OCI-LY3 (cell line): ENCODE results near the gene RFPL2.

Experiments
- H2AFZ ChIP-seq: fragments of 200-600, 300-600 bp; shearing (Covaris generic); 2 replicates; pipeline ENCODE4 v1.6.0; 2014; ENCODE audit warnings: antibody characterized with exemption, low read depth, low read length
- H3K27ac ChIP-seq: fragments of 200-600, 300-600 bp; sonication (generic); 2 replicates; pipeline ENCODE4 v1.5.1; 2014; ENCODE audit warnings: mild to moderate bottlenecking, low read length, moderate library complexity, mixed read lengths
- H3K27me3 ChIP-seq: fragments of 200-600, 300-600 bp; sonication (generic); 2 replicates; pipeline ENCODE4 v1.6.1; 2014; ENCODE audit warnings: low read depth, low read length, mixed read lengths
- H3K36me3 ChIP-seq: fragments of 200-600, 300-600 bp; sonication (generic); replicated peaks from 2 replicates; pipeline ENCODE3; 2014; ENCODE audit warnings: low read depth, low read length, mixed read lengths
- H3K4me1 ChIP-seq: fragments of 300-600, 200-600 bp; sonication (generic); 2 replicates; pipeline ENCODE4 v1.6.1; 2014; ENCODE audit warnings: low read length, mixed read lengths
- H3K4me2 ChIP-seq: fragments of 200-600, 300-600 bp; sonication (generic); 2 replicates; pipeline ENCODE4 v1.6.1; 2014; ENCODE audit warnings: low read length, mixed read lengths
- H3K4me3 ChIP-seq: fragments of 300-600, 200-600 bp; sonication (generic); 2 replicates; pipeline ENCODE4 v1.5.1; 2014; ENCODE audit warnings: antibody characterized with exemption, mild to moderate bottlenecking, low read length, moderate library complexity
- H3K79me2 ChIP-seq: fragments of 300-600, 200-600 bp; shearing (Covaris generic); 2 replicates; pipeline ENCODE4 v1.6.1; 2014; ENCODE audit warnings: mild to moderate bottlenecking, low read length, mixed read lengths
- H3K9ac ChIP-seq: fragments of 300-600, 200-600 bp; shearing (Covaris generic); 2 replicates; pipeline ENCODE4 v1.6.0; 2014; ENCODE audit warnings: mild to moderate bottlenecking, low read length, moderate library complexity
- H3K9me3 ChIP-seq: fragments of 200-600, 300-600 bp; shearing (Covaris generic); 2 replicates; pipeline ENCODE4 v1.6.1; 2014; ENCODE audit warnings: low read length, mixed read lengths; ENCODE audit not compliant: insufficient read depth
- H4K20me1 ChIP-seq: fragments of 200-600, 300-600 bp; sonication (generic); 2 replicates; pipeline ENCODE4 v1.6.1; 2016; ENCODE audit warnings: low read length, mixed read lengths; ENCODE audit not compliant: insufficient read depth
- CTCF ChIP-seq: fragments of 200-600, 300-600 bp; sonication (generic); IDR thresholded peaks from 2 replicates; pipeline ENCODE4 v1.5.1; 2014; ENCODE audit warnings: antibody characterized with exemption, low read length, low read depth
- EZH2phosphoT487 ChIP-seq: fragments of 200-600 bp; shearing (Covaris generic); IDR thresholded peaks from 2 replicates; pipeline ENCODE4 v1.6.1; 2018; ENCODE audit warnings: antibody characterized with exemption, mixed run types, low read depth

The RFPL2 gene

DNA sequence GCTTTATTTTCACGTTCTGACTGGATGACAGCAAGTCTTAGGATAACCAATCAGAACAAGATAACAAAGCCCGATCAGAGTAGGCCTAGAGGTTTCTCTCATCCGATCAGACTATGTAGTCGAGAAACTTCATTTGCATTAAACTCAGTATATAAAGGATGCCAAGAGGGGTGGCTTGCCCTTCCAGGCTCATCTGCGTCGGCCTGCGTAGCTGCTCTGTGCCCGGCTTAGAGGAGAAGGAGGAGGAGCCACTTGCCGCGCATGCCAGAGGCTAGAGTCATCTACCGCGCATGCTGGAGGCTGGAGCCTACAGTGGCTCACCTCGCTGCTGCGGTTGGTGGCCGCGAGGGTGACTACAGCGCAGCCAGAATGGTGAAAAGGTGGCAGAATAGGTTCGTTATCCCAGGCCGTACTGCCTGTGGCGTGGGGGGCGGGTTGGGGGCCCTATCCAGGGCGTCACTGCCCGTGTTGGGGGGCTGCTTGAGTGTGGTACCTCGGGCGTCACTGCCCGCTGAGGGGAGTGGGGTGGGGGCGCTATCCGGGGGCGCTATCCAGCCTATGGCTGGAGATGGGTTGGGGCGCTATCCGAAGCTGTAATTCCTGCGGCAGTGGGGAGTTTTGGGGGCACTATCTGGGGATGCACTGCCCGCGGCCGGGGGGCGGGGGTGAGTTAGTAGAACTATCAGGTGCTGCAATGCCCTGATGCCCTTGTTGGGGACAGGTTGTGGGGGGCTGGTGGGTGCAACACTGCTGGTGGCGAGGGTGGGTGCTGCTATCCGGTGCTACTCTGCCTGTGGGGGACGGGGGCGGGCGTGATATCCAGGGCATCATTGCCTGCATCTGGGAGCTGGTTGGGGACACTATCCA is at the start of gene RFPL2:
Gene RFPL2, minus strand, starts transcription at position 218 of the 867 bp plus-strand sequence. CDS start 2,622 bp downstream, outside the sequence.
- H3K27me3 ChIP-seq, result no peaks in the 10 kb centered on the region
- H3K9ac ChIP-seq, result no peak within 1 kb of the TSS
- H2AFZ ChIP-seq, result peak within 1 kb of the TSS; percentile 56; the same call in 1 of the 2 replicates
- H3K4me1 ChIP-seq, result no peaks in the 10 kb centered on the region
- H3K9me3 ChIP-seq, result no peaks in the 10 kb centered on the region
- peak within 1 kb of the TSS; percentile 66 for H3K4me3 ChIP-seq
- TF ChIP-seq CTCF (no peak), EZH2phosphoT487 (no peak)
- no peaks in the 10 kb centered on the region for H4K20me1 ChIP-seq
- H3K79me2 ChIP-seq, result no peaks in the 10 kb centered on the region
- no peak within 1 kb of the TSS for H3K27ac ChIP-seq
- H3K36me3 ChIP-seq, result no peaks in the 10 kb centered on the region
- peak within 1 kb of the TSS; percentile 51 for H3K4me2 ChIP-seq

GRCh38 chr22:32249231-32249630 is 44.4 kb upstream of the RFPL2 start:
- H3K36me3 ChIP-seq, result no peaks in the 10 kb centered on the region
- peaks cover 9% of the 10 kb centered on the region for H3K4me1 ChIP-seq
- no peak overlapping the region for H3K4me3 ChIP-seq
- peaks cover 18% of the 10 kb centered on the region for H3K27me3 ChIP-seq
- no peaks in the 10 kb centered on the region for H4K20me1 ChIP-seq
- H3K27ac ChIP-seq, result no peak overlapping the region
- no peaks in the 10 kb centered on the region for H3K9me3 ChIP-seq
- H2AFZ ChIP-seq, result no peak overlapping the region
- no peaks in the 10 kb centered on the region for H3K79me2 ChIP-seq
- TF ChIP-seq CTCF (no peak), EZH2phosphoT487 (no peak)
- no peak overlapping the region for H3K9ac ChIP-seq
- H3K4me2 ChIP-seq, result no peak overlapping the region

DNA sequence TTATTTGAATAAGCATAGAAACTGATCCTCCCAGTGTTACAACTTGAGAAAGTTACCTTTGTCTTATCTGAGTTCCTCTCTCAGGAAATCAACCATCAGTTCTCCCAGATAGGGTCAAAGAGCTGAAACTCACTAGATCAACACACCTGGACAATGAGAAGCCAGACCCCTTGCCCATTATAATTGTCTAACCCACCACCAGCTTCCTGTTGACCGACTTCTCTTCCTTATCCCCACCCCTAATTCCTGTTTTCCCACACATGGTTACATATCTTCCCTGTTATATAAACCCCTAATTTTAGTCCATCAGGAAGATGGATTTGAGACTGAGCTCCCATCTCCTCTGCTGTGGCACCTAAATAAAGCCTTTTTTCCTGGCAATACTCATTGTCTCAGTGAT is 43.4 kb upstream of the RFPL2 start:
- Histone ChIP-seq H3K79me2 (no peaks in the 10 kb centered on the region), H3K9me3 (no peaks in the 10 kb centered on the region), H2AFZ (no peak overlapping the region), H3K4me1 (peaks cover 8% of the 10 kb centered on the region), H3K4me3 (no peak overlapping the region), H3K4me2 (no peak overlapping the region), H3K27me3 (peaks cover 18% of the 10 kb centered on the region), H3K27ac (no peak overlapping the region), H3K9ac (no peak overlapping the region), H3K36me3 (no peaks in the 10 kb centered on the region), H4K20me1 (no peaks in the 10 kb centered on the region)
- TF ChIP-seq EZH2phosphoT487, result no peak
- TF ChIP-seq CTCF, result no peak

DNA sequence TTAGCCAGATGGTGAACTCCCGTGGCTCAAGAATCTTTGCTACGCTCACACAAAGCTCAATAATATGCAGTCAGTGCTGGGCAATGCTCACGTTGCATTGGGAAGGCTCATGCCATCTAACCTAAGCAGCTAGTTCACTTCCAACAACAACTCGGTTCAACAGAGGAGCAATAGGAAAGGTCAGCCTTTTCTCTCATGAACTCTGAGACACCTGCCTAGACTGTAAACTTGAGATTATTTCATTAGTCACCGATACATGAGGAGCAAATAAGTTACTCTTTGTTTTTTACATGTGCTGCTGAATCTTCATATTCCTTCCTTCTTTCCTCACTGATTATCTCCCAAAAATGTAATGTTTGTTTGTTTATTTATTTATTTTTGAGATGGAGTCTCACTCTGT is 41.3 kb upstream of the RFPL2 start:
- Histone ChIP-seq H3K9me3 (no peaks in the 10 kb centered on the region), H3K36me3 (no peaks in the 10 kb centered on the region), H3K4me3 (no peak overlapping the region), H3K9ac (no peak overlapping the region), H3K79me2 (no peaks in the 10 kb centered on the region), H3K4me2 (no peak overlapping the region), H2AFZ (no peak overlapping the region), H3K27me3 (peaks cover 23% of the 10 kb centered on the region), H4K20me1 (no peaks in the 10 kb centered on the region), H3K4me1 (no peaks in the 10 kb centered on the region), H3K27ac (no peak overlapping the region)
- no peak for TF ChIP-seq EZH2phosphoT487
- TF ChIP-seq CTCF, result no peak
